DOHH2 (cell line): ENCODE data around the gene GTF3C1.

ENCODE experiments used
- H3F3A ChIP-seq: fragments of 200-600 bp; sonication (generic), shearing (Covaris generic); 2 replicates; pipeline ENCODE4 v1.6.0; 2016; ENCODE audit warnings: antibody characterized with exemption, mild to moderate bottlenecking; ENCODE audit not compliant: control insufficient read depth, insufficient read depth
- H3K27ac ChIP-seq: fragments of 200-600 bp; sonication (generic); 2 replicates; pipeline ENCODE4 v1.5.1; 2014; ENCODE audit warnings: low read depth, mild to moderate bottlenecking, low read length, moderate library complexity
- H3K27me3 ChIP-seq: fragments of 200-600 bp; sonication (generic); 2 replicates; pipeline ENCODE4 v1.6.1; 2014; ENCODE audit warnings: mild to moderate bottlenecking, low read length, mixed read lengths; ENCODE audit not compliant: control insufficient read depth
- H3K36me3 ChIP-seq: fragments of 200-600 bp; sonication (generic); 2 replicates; pipeline ENCODE4 v1.6.1; 2014; ENCODE audit warnings: mild to moderate bottlenecking, low read length, moderate library complexity, mixed read lengths; ENCODE audit not compliant: control insufficient read depth
- H3K4me1 ChIP-seq: fragments of 200-600 bp; sonication (generic); 2 replicates; pipeline ENCODE4 v1.6.1; 2014; ENCODE audit warnings: mild to moderate bottlenecking, low read length, mixed read lengths; ENCODE audit not compliant: control insufficient read depth
- H3K4me2 ChIP-seq: fragments of 200-600 bp; sonication (generic); 2 replicates; pipeline ENCODE4 v1.6.0; 2014; ENCODE audit warnings: mild to moderate bottlenecking, low read length, moderate library complexity
- H3K4me3 ChIP-seq: fragments of 200-600 bp; sonication (generic); 2 replicates; pipeline ENCODE4 v1.5.1; 2014; ENCODE audit warnings: mild to moderate bottlenecking, low read length, mixed read lengths
- H3K79me2 ChIP-seq: fragments of 200-600 bp; sonication (generic); 2 replicates; pipeline ENCODE4 v1.6.1; 2014; ENCODE audit warnings: mild to moderate bottlenecking, low read length, mixed read lengths; ENCODE audit not compliant: control insufficient read depth
- H3K9me2 ChIP-seq: fragments of 200-600 bp; sonication (generic); replicated peaks from 2 replicates; pipeline ENCODE4 v1.6.1; 2014; ENCODE audit warnings: mild to moderate bottlenecking, low read length, mixed read lengths; ENCODE audit not compliant: control insufficient read depth
- H3K9me3 ChIP-seq: fragments of 200-600 bp; sonication (generic); 2 replicates; pipeline ENCODE4 v1.6.1; 2014; ENCODE audit warnings: antibody characterized with exemption, low read length, mixed read lengths; ENCODE audit not compliant: control insufficient read depth, insufficient read depth
- H4K20me1 ChIP-seq: fragments of 200-600 bp; sonication (generic); 2 replicates; pipeline ENCODE4 v1.6.0; 2014; ENCODE audit warnings: low read depth, mild to moderate bottlenecking, antibody characterized with exemption, low read length, moderate library complexity; ENCODE audit not compliant: control insufficient read depth, insufficient read depth
- EZH2phosphoT487 ChIP-seq: fragments of 200-600 bp; sonication (generic); IDR thresholded peaks from 2 replicates; pipeline ENCODE4 v1.6.1; 2017; ENCODE audit warnings: borderline replicate concordance, mild to moderate bottlenecking, antibody characterized with exemption, low read length, moderate library complexity, mixed read lengths
- TF ChIP-seq, protein P1 (sequence below): fragments of 200-600 bp; sonication (generic); IDR thresholded peaks from one replicate; pipeline ENCODE4 v1.5.1; 2014; ENCODE audit warnings: antibody characterized with exemption, mild to moderate bottlenecking, low read depth, low read length; ENCODE audit not compliant: poor library complexity, severe bottlenecking

GTF3C1 gene

DNA sequence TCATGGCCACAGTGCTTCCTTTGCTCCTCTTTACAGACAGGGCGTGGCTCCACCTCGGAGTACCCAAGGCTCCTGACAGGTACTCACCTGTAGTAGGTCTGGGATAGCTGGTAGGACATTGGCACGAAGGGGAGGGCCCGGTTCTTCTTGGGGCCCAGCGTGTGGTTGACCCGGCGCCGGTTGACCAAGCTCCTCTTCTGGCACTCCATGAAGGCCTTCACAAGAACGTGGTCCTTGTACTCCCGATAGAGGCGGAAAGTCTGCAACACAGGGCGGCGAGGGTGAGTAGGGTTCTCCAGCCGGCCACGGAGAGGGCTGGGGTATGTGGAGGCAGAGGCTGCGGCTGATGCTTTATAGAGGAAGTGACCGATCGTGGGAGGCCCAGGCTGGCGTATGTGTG, 78.1 kb downstream of the GTF3C1 start:
- H3K27ac ChIP-seq = no peak overlapping the region
- no peaks in the 10 kb centered on the region for H4K20me1 ChIP-seq
- no peaks in the 10 kb centered on the region for H3K79me2 ChIP-seq
- H3K4me1 ChIP-seq = no peaks in the 10 kb centered on the region
- H3K27me3 ChIP-seq = no peaks in the 10 kb centered on the region
- no peak overlapping the region for H3K4me2 ChIP-seq
- peaks cover 59% of the 10 kb centered on the region for H3K36me3 ChIP-seq
- H3F3A ChIP-seq = no peaks in the 10 kb centered on the region
- no peak overlapping the region for H3K4me3 ChIP-seq
- no peak for TF ChIP-seq EZH2phosphoT487
- TF ChIP-seq, protein P1, sequence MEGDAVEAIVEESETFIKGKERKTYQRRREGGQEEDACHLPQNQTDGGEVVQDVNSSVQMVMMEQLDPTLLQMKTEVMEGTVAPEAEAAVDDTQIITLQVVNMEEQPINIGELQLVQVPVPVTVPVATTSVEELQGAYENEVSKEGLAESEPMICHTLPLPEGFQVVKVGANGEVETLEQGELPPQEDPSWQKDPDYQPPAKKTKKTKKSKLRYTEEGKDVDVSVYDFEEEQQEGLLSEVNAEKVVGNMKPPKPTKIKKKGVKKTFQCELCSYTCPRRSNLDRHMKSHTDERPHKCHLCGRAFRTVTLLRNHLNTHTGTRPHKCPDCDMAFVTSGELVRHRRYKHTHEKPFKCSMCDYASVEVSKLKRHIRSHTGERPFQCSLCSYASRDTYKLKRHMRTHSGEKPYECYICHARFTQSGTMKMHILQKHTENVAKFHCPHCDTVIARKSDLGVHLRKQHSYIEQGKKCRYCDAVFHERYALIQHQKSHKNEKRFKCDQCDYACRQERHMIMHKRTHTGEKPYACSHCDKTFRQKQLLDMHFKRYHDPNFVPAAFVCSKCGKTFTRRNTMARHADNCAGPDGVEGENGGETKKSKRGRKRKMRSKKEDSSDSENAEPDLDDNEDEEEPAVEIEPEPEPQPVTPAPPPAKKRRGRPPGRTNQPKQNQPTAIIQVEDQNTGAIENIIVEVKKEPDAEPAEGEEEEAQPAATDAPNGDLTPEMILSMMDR = no peak
- H3K9me2 ChIP-seq = no peaks in the 10 kb centered on the region
- no peaks in the 10 kb centered on the region for H3K9me3 ChIP-seq

DNA sequence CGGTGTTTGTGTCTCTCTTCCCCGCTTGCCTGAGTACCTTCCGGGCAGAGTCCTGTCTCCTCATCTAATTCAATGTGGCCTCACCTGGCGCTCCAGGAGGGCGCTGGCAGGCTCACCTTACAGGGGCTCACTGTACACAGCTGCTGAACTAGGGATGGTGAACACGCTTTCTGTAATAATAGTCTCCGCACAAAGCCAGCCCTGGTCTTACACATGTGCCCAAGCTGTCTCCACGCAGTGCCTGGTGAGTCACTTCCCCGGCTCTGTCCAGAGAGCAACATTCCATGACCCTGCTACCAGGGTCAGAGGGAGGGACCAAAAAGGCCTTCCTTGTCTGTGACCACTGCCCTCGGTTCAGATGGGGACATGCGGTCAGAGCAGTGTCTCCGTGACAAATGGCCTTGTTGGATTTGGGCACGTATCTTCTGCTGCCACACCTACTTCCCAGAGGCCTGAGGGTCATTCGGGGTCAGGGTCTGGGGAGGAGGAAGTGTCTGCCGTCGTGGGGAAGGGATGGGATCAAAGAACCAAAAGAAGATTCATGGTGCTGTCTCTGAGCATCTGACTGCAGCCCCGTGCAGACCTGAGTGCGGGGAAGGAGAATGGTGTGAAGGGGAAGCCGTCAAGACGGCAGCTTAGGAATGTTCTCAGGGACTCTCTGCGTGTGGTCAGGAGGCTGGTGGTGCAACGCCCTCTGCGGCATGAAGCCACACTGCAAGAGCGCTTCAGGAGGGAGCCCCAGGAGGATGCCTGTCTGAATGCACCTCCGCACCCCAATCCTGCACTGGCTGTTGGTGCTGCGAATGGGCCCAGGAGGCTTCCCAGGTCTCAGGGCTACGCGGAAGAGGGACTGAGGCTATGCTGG, 78.9 kb downstream of the GTF3C1 start:
- no peak overlapping the region for H3K4me2 ChIP-seq
- H3K27me3 ChIP-seq = no peaks in the 10 kb centered on the region
- peaks cover 59% of the 10 kb centered on the region for H3K36me3 ChIP-seq
- no peak overlapping the region for H3K27ac ChIP-seq
- no peaks in the 10 kb centered on the region for H3K4me1 ChIP-seq
- H3F3A ChIP-seq = no peaks in the 10 kb centered on the region
- no peak overlapping the region for H3K4me3 ChIP-seq
- no peaks in the 10 kb centered on the region for H3K9me3 ChIP-seq
- TF ChIP-seq EZH2phosphoT487 = no peak
- TF ChIP-seq, protein P1 = no peak
- H4K20me1 ChIP-seq = no peaks in the 10 kb centered on the region
- H3K79me2 ChIP-seq = no peaks in the 10 kb centered on the region
- H3K9me2 ChIP-seq = no peaks in the 10 kb centered on the region

- no peaks in the 10 kb centered on the region for H3F3A ChIP-seq
- no peak overlapping the region for H3K4me3 ChIP-seq
- H3K79me2 ChIP-seq = no peaks in the 10 kb centered on the region
- no peak overlapping the region for H3K4me2 ChIP-seq
- H3K27ac ChIP-seq = no peak overlapping the region
- TF ChIP-seq, protein P1 = no peak
- TF ChIP-seq EZH2phosphoT487 = no peak
- no peaks in the 10 kb centered on the region for H3K9me2 ChIP-seq
- no peaks in the 10 kb centered on the region for H3K9me3 ChIP-seq
- H3K36me3 ChIP-seq = peaks cover 62% of the 10 kb centered on the region
- no peaks in the 10 kb centered on the region for H4K20me1 ChIP-seq
- H3K27me3 ChIP-seq = no peaks in the 10 kb centered on the region
- H3K4me1 ChIP-seq = no peaks in the 10 kb centered on the region
Observed at GRCh38 chr16:27468941-27469531, 80.7 kb downstream of the GTF3C1 start.
